ENCODE measurements around the gene ZNF260.

DNA sequence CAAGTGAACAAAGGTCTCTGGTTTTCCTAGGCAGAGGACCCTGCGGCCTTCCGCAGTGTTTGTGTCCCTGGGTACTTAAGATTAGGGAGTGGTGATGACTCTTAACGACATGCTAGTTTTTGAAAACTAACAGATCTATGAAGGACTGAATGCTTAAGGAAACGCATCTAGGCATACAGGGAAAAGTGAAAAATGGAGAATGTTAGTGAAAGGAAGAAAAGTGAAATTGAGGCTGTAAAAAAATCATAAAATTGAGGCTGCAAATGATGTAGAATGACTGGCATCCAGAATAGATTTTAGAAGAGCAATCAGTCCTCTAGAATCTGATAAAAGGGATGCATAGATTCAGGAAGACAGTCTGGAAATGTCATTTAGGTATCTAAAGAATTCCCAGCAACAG is 3.5 kb downstream of the ZNF260 start:
- TF ChIP-seq, protein P1, sequence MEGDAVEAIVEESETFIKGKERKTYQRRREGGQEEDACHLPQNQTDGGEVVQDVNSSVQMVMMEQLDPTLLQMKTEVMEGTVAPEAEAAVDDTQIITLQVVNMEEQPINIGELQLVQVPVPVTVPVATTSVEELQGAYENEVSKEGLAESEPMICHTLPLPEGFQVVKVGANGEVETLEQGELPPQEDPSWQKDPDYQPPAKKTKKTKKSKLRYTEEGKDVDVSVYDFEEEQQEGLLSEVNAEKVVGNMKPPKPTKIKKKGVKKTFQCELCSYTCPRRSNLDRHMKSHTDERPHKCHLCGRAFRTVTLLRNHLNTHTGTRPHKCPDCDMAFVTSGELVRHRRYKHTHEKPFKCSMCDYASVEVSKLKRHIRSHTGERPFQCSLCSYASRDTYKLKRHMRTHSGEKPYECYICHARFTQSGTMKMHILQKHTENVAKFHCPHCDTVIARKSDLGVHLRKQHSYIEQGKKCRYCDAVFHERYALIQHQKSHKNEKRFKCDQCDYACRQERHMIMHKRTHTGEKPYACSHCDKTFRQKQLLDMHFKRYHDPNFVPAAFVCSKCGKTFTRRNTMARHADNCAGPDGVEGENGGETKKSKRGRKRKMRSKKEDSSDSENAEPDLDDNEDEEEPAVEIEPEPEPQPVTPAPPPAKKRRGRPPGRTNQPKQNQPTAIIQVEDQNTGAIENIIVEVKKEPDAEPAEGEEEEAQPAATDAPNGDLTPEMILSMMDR (IDR thresholded peaks at IDR 0.05 in 8 of 11, conservative IDR thresholded peaks at IDR 0.05 in 3 of 11), result no peak
- TF ChIP-seq POLR2AphosphoS5 (IDR thresholded peaks at IDR 0.05) (no peak), POLR2A (IDR thresholded peaks at IDR 0.05) (no peak)

All from spleen (tissue), 7 donors.